Endothelial cell (in vitro differentiated cells): ENCODE data around the gene OMP. TPM values are rescaled to one million over a fixed set of nuclear protein-coding genes. Genes with fewer than 3 reads are reported as not detected.
"Not testable (repeated sequence)": the region's sequence is repeated elsewhere in the genome, so short reads cannot be mapped to it uniquely, and the experiment has no call there.

ENCODE experiments used
- DNase-seq: peaks from one replicate; pipeline ENCODE4 v3.0.0; 2021; ENCODE audit warnings: low spot score
- H3K27ac Mint-ChIP-seq: one replicate; pipeline ENCODE4 v1.8.0; 2021; ENCODE audit warnings: mixed read lengths, inconsistent platforms; ENCODE audit not compliant: unreplicated experiment
- H3K27me3 Mint-ChIP-seq: one replicate; pipeline ENCODE4 v1.8.0; 2021; ENCODE audit warnings: mild to moderate bottlenecking, moderate library complexity, mixed read lengths, inconsistent platforms; ENCODE audit not compliant: unreplicated experiment
- H3K36me3 Mint-ChIP-seq: one replicate; pipeline ENCODE4 v1.8.0; 2021; ENCODE audit warnings: mild to moderate bottlenecking, low read depth, mixed read lengths, inconsistent platforms; ENCODE audit not compliant: unreplicated experiment
- H3K4me1 Mint-ChIP-seq: one replicate; pipeline ENCODE4 v1.8.0; 2021; ENCODE audit warnings: mild to moderate bottlenecking, mixed read lengths, inconsistent platforms; ENCODE audit not compliant: unreplicated experiment
- H3K4me3 Mint-ChIP-seq: one replicate; pipeline ENCODE4 v1.8.0; 2021; ENCODE audit warnings: mild to moderate bottlenecking, mixed read lengths, inconsistent platforms; ENCODE audit not compliant: unreplicated experiment
- H3K9me3 Mint-ChIP-seq: one replicate; pipeline ENCODE4 v1.8.0; 2021; ENCODE audit warnings: mixed read lengths, inconsistent platforms; ENCODE audit not compliant: unreplicated experiment
- CTCF ChIP-seq: fragments of 200-600 bp; sonication (generic); IDR thresholded peaks from one replicate; pipeline ENCODE4 v1.5.0; 2021; ENCODE audit warnings: antibody characterized with exemption; ENCODE audit not compliant: unreplicated experiment
- total RNA-seq: library from RNA; stranded (reverse); fragmentation: NEBNext Ultra II Directional; extraction: Animal tissue kit (Norgen Biotek cat#: 25700); gene quantifications from one replicate; pipeline ENCODE4 v1.2.1, GENCODE V29; 2021; ENCODE audit not compliant: unreplicated experiment

The OMP gene
- total RNA-seq, 1 donor from 2014 or later = not detected

- TF ChIP-seq CTCF = no peak
- Mint-ChIP-seq H3K4me1 (no peaks in the 10 kb centered on the region), H3K27me3 (peaks cover 8% of the 10 kb centered on the region), H3K27ac (no peak overlapping the region), H3K9me3 (no peaks in the 10 kb centered on the region), H3K4me3 (peak overlapping the region; percentile 59), H3K36me3 (peaks cover 3% of the 10 kb centered on the region)
- no peak for DNase-seq
Observed at GRCh38 chr11:77095551-77096490, 6.8 kb upstream of the OMP start.

- no peak for TF ChIP-seq CTCF
- Mint-ChIP-seq H3K4me3 (peak overlapping the region; percentile 59), H3K27ac (no peak overlapping the region), H3K36me3 (peaks cover 3% of the 10 kb centered on the region), H3K9me3 (no peaks in the 10 kb centered on the region), H3K4me1 (no peaks in the 10 kb centered on the region), H3K27me3 (peaks cover 9% of the 10 kb centered on the region)
- DNase-seq = no peak
Observed at GRCh38 chr11:77096591-77097019, 6.0 kb upstream of the OMP start.

- not testable (repeated sequence) for H3K36me3 Mint-ChIP-seq, H3K4me1 Mint-ChIP-seq, H3K27ac Mint-ChIP-seq, H3K27me3 Mint-ChIP-seq, H3K4me3 Mint-ChIP-seq, DNase-seq, H3K9me3 Mint-ChIP-seq
Observed at GRCh38 chr11:77097180-77097579, 5.5 kb upstream of the OMP start.

- H3K36me3 Mint-ChIP-seq = peaks cover 13% of the 10 kb centered on the region
- peaks cover 18% of the 10 kb centered on the region for H3K27me3 Mint-ChIP-seq
- no peak overlapping the region for H3K27ac Mint-ChIP-seq
- H3K4me1 Mint-ChIP-seq = no peaks in the 10 kb centered on the region
- TF ChIP-seq CTCF = no peak
- DNase-seq = no peak
- no peaks in the 10 kb centered on the region for H3K9me3 Mint-ChIP-seq
- H3K4me3 Mint-ChIP-seq = no peak overlapping the region
Observed at GRCh38 chr11:77100166-77101042, 2.2 kb upstream of the OMP start.

GRCh38 chr11:77101043-77101537, 1.6 kb upstream of the OMP start:
- Mint-ChIP-seq H3K36me3 (peaks cover 11% of the 10 kb centered on the region), H3K27me3 (peaks cover 18% of the 10 kb centered on the region), H3K4me1 (no peaks in the 10 kb centered on the region), H3K9me3 (no peaks in the 10 kb centered on the region), H3K27ac (no peak overlapping the region), H3K4me3 (no peak overlapping the region)
- no peak for DNase-seq
- TF ChIP-seq CTCF = peak; percentile 53
